ENCODE results near the gene ARTN.

The ARTN gene

GRCh38 chr1:43925846-43926245, 7.8 kb upstream of the ARTN start:
- no peak for DNase-seq (ENCODE audit: low spot score)

DNA sequence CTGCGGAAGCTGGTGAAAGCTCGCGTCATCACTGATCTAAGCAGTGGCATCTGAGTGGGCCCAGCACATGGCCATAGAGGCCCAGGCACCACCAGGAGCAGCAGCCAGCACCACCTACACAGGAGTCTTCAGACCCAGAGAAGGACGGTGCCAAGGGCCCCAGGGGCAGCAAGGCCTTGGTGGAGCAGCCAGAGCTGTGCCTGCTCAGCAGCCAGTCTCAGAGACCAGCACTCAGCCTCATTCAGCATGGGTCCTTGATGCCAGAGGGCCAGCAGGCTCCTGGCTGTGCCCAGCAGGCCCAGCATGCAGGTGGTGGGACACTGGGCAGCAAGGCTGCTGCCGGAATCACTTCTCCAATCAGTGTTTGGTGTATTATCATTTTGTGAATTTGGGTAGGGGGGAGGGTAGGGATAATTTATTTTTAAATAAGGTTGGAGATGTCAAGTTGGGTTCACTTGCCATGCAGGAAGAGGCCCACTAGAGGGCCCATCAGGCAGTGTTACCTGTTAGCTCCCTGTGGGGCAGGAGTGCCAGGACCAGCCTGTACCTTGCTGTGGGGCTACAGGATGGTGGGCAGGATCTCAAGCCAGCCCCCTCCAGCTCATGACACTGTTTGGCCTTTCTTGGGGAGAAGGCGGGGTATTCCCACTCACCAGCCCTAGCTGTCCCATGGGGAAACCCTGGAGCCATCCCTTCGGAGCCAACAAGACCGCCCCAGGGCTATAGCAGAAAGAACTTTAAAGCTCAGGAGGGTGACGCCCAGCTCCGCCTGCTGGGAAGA, 3.2 kb upstream of the ARTN start:
- no peak for DNase-seq (ENCODE audit: low spot score)

GRCh38 chr1:43930949-43931275, 2.7 kb upstream of the ARTN start:
- no peak for DNase-seq (ENCODE audit: low spot score)

- no peak for DNase-seq (ENCODE audit: low spot score)
Observed at GRCh38 chr1:43931711-43932660, 1.6 kb upstream of the ARTN start.

- DNase-seq (ENCODE audit: low spot score), result no peak
Observed at GRCh38 chr1:43932786-43933385, 715 bp upstream of the ARTN start.

DNA sequence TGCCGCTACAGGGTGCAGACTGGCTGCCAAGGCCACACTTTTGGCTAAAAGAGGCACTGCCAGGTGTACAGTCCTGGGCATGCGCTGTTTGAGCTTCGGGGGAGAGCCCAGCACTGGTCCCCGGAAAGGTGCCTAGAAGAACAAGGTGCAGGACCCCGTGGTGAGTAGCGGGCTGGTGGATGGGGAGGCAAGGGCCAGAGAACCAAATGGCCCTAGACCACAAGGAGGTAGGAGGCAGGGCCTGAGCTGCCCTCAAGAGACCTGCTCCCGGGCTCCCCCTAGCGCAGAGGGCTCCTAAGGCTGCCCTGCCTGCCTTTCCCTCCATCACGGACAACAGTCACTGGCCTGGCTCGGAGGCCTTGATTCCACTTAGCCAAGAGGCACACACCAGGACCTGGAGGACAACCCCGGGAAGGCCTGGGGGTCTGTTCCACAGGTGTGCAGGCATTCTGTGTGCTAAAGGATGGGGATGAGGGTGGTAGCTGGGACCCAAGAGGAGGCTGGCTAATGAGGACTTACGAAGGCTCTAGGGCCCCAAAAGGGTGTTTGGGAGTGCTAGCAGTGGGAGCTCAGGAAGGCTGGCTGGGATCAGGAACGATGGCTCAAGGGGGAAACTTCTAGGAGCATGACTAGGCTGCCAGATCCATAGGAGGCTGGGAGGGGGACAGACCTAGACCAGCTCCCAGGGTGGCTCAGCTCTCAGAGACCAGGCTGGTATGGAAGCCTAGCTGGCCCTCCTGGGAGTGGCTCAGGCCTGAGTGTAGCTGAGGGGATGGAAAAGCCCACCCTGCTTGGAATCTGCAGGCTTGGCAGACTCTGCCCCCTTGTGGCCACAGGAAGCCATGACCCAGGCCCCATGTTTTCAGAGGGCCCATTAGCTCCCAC, 742 bp downstream of the ARTN start:
- DNase-seq (ENCODE audit: low spot score), result peak; percentile 42

- DNase-seq (ENCODE audit: low spot score), result no peak
Observed at GRCh38 chr1:43934986-43935324, 1.4 kb downstream of the ARTN start.

DNA sequence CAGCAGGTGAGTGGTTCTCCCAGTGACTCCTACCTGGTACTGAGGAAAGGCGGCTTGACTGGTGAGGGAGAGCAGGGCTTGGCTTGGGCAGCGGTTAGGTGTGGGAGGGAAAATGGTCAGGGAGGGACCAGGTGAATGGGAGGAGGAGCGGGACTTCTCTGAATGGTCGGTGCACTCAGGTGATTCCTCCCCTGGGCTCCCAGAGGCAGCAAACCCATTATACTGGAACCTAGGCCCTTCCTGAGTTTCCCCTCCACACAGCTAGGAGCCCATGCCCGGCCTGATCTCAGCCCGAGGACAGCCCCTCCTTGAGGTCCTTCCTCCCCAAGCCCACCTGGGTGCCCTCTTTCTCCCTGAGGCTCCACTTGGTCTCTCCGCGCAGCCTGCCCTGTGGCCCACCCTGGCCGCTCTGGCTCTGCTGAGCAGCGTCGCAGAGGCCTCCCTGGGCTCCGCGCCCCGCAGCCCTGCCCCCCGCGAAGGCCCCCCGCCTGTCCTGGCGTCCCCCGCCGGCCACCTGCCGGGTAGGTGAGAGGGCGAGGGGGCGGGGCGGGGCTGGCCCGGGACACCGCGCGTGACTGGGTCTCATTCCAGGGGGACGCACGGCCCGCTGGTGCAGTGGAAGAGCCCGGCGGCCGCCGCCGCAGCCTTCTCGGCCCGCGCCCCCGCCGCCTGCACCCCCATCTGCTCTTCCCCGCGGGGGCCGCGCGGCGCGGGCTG, 2.3 kb downstream of the ARTN start:
- DNase-seq (ENCODE audit: low spot score), result no peak

- DNase-seq (ENCODE audit: low spot score), result no peak
Observed at GRCh38 chr1:43936431-43937151, 3.0 kb downstream of the ARTN start.

- DNase-seq (ENCODE audit: low spot score), result no peak
Observed at GRCh38 chr1:43937179-43937865, 3.7 kb downstream of the ARTN start.

DNA sequence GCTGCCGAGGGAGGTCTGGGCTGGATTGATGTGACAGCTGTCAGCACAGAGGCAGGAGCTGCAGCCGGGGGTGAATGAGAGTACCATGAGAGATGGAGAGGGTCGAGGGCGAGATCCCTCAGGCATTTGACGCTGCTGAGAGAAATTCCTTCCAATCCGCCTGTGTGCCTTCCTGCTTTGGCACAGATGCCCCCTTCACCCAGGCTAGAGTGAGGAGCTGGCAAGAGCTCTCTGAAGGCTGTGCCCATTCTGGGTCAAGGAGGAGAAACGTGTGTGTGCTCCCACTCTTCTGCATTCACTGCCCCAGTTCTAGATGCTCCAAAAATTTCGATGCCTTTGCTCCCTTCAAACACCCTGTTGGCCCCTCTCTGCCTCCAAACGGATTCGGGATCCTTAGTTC, 4.8 kb downstream of the ARTN start:
- DNase-seq (ENCODE audit: low spot score), result no peak

GRCh38 chr1:43938892-43939587, 5.4 kb downstream of the ARTN start:
- DNase-seq (ENCODE audit: low spot score), result no peak

GRCh38 chr1:43942411-43942810, 8.8 kb downstream of the ARTN start:
- no peak for DNase-seq (ENCODE audit: low spot score)

- no peak for DNase-seq (ENCODE audit: low spot score)
Observed at GRCh38 chr1:43944860-43945259, 11.3 kb downstream of the ARTN start.

- DNase-seq (ENCODE audit: low spot score), result no peak
Observed at GRCh38 chr1:43945674-43946235, 12.2 kb downstream of the ARTN start.

- peak; percentile 96 for DNase-seq (ENCODE audit: low spot score)
Observed at GRCh38 chr1:43946236-43947060, 12.8 kb downstream of the ARTN start, which contains the start of gene IPO13. TSS of gene IPO13 (plus strand) at chr1:43946950. CDS start at chr1:43947601, 651 bp downstream.

GRCh38 chr1:43947061-43947873, 13.7 kb downstream of the ARTN start:
- DNase-seq (ENCODE audit: low spot score), result peak; percentile 7

All from CD4-positive, alpha-beta T cell treated with Interleukin-2 at 100 ng/mL for 4 hours (primary cell).